OCI-LY3 (cell line): ENCODE measurements around the gene FGD5.

ENCODE experiments used
- CTCF ChIP-seq: fragments of 200-600, 300-600 bp; sonication (generic); IDR thresholded peaks from 2 replicates; pipeline ENCODE4 v1.5.1; 2014; ENCODE audit warnings: antibody characterized with exemption, low read length, low read depth
- EZH2phosphoT487 ChIP-seq: fragments of 200-600 bp; shearing (Covaris generic); IDR thresholded peaks from 2 replicates; pipeline ENCODE4 v1.6.1; 2018; ENCODE audit warnings: antibody characterized with exemption, mixed run types, low read depth

- TF ChIP-seq CTCF (no peak), EZH2phosphoT487 (no peak)
These were observed 108.5 kb downstream of the FGD5 start for GRCh38 chr3:14927308-14927707.
